Calu3 (cell line): Measurements from ENCODE around the gene TMIGD1. TPM values are rescaled to one million over a fixed set of nuclear protein-coding genes. Genes with fewer than 3 reads are reported as not detected.

Experiments
- BruUV-seq: library from RNA; stranded (reverse); fragments of 400-500 nt; replicated peaks from 2 replicates; lab custom pipeline; 2021; lab: Mats Ljungman, UMichigan
- CTCF ChIA-PET: fragments of 300-600 bp; sonication (Branson Sonifier 250); formaldehyde crosslinking; loops from one replicate; lab custom pipeline; 2022; ENCODE audit warnings: antibody characterized with exemption; lab: Charles Lee
- DNase-seq: peaks from one replicate; pipeline ENCODE4 v3.0.0; 2022
- H3K27ac Mint-ChIP-seq: one replicate; pipeline ENCODE4 v1.8.0; 2022; ENCODE audit warnings: mixed read lengths; ENCODE audit not compliant: unreplicated experiment
- H3K27me3 Mint-ChIP-seq: one replicate; pipeline ENCODE4 v1.8.0; 2022; ENCODE audit warnings: mixed read lengths; ENCODE audit not compliant: unreplicated experiment
- H3K36me3 Mint-ChIP-seq: one replicate; pipeline ENCODE4 v1.8.0; 2022; ENCODE audit warnings: mild to moderate bottlenecking, moderate library complexity, mixed read lengths; ENCODE audit not compliant: insufficient read depth, unreplicated experiment
- H3K4me1 Mint-ChIP-seq: one replicate; pipeline ENCODE4 v1.8.0; 2022; ENCODE audit warnings: mild to moderate bottlenecking, low read depth, mixed read lengths; ENCODE audit not compliant: unreplicated experiment
- H3K4me3 Mint-ChIP-seq: one replicate; pipeline ENCODE4 v1.8.0; 2022; ENCODE audit warnings: mild to moderate bottlenecking, low read depth, moderate library complexity, mixed read lengths; ENCODE audit not compliant: unreplicated experiment
- H3K9me3 Mint-ChIP-seq: one replicate; pipeline ENCODE4 v1.8.0; 2022; ENCODE audit warnings: low read depth, mixed read lengths; ENCODE audit not compliant: unreplicated experiment
- CTCF ChIP-seq: fragments of 200-600 bp; IDR thresholded peaks from one replicate; pipeline ENCODE4 v1.8.0; 2022; ENCODE audit warnings: antibody characterized with exemption; ENCODE audit not compliant: unreplicated experiment
- intact Hi-C: fragments of 100-400 bp; cut with micrococcal nuclease; formaldehyde crosslinking; loops from one replicate; pipeline ENCODE4 v1.10.0; 2022; ENCODE audit not compliant: unreplicated experiment
- total RNA-seq: library from RNA; stranded (reverse); gene quantifications from 2 replicates; pipeline ENCODE4 v1.2.3, GENCODE V29; 2022

The TMIGD1 gene
- total RNA-seq, 1 experiment from 2014 or later = not detected

GRCh38 chr17:30316736-30317135 lies 17.1 kb downstream of the TMIGD1 start:
- no TSS peak for BruUV-seq
- no peak for DNase-seq
- Mint-ChIP-seq H3K27ac (no peak overlapping the region), H3K36me3 (no peaks in the 10 kb centered on the region), H3K4me3 (no peak overlapping the region), H3K27me3 (no peaks in the 10 kb centered on the region), H3K4me1 (peaks cover 7% of the 10 kb centered on the region), H3K9me3 (no peaks in the 10 kb centered on the region)
- intact Hi-C loops = no loop called here
- TF ChIP-seq CTCF = no peak
- CTCF ChIA-PET = interaction anchor here (0.7 kb wide), 1 partner anchor 28 kb away, joined by 4 read pairs; no protein-coding TSS in a partner anchor

GRCh38 chr17:30315106-30315505 lies 18.8 kb downstream of the TMIGD1 start:
- no peak for DNase-seq
- Mint-ChIP-seq H3K36me3 (no peaks in the 10 kb centered on the region), H3K27ac (no peak overlapping the region), H3K4me3 (no peak overlapping the region), H3K4me1 (no peaks in the 10 kb centered on the region), H3K27me3 (no peaks in the 10 kb centered on the region), H3K9me3 (no peaks in the 10 kb centered on the region)
- intact Hi-C loops = no loop called here
- no TSS peak for BruUV-seq
- CTCF ChIA-PET = interaction anchor here (0.7 kb wide), 1 partner anchor 12 kb away, joined by 4 read pairs; no protein-coding TSS in a partner anchor
- no peak for TF ChIP-seq CTCF

GRCh38 chr17:30314474-30314873 lies 19.4 kb downstream of the TMIGD1 start:
- BruUV-seq = no TSS peak
- CTCF ChIA-PET = no interaction called here
- H3K27me3 Mint-ChIP-seq = no peaks in the 10 kb centered on the region
- intact Hi-C loops = no loop called here
- H3K36me3 Mint-ChIP-seq = no peaks in the 10 kb centered on the region
- DNase-seq = no peak
- no peak overlapping the region for H3K4me3 Mint-ChIP-seq
- H3K4me1 Mint-ChIP-seq = no peaks in the 10 kb centered on the region
- no peaks in the 10 kb centered on the region for H3K9me3 Mint-ChIP-seq
- H3K27ac Mint-ChIP-seq = no peak overlapping the region
- TF ChIP-seq CTCF = no peak

GRCh38 chr17:30312226-30312625 lies 21.6 kb downstream of the TMIGD1 start:
- H3K36me3 Mint-ChIP-seq = no peaks in the 10 kb centered on the region
- CTCF ChIA-PET = no interaction called here
- intact Hi-C loops = no loop called here
- H3K9me3 Mint-ChIP-seq = no peaks in the 10 kb centered on the region
- no peak overlapping the region for H3K4me3 Mint-ChIP-seq
- no peaks in the 10 kb centered on the region for H3K4me1 Mint-ChIP-seq
- H3K27ac Mint-ChIP-seq = no peak overlapping the region
- no peaks in the 10 kb centered on the region for H3K27me3 Mint-ChIP-seq
- no peak for TF ChIP-seq CTCF
- DNase-seq = no peak
- BruUV-seq = no TSS peak
